Psoas muscle (tissue), 8 donors: Measurements from ENCODE around the gene SCD. TPM values are rescaled to one million over a fixed set of nuclear protein-coding genes. Genes with fewer than 3 reads are reported as not detected.
A peak's percentile ranks its signal among the peaks of the same experiment; 100 is the strongest.

Experiments used
- ATAC-seq, 4 donors: fragments of 200-7000 bp; cut with Tn5 transposase; one replicate each; pipeline ENCODE4 v1.9.1; 2020; ENCODE audit warnings: moderate library complexity in 3 of 4, mild to moderate bottlenecking in 2 of 4
- DNase-seq, 2 donors: peaks; one replicate each; pipeline ENCODE4 v3.0.0-alpha.2; 2020
- H3K27ac ChIP-seq: fragments of 200-600 bp; one replicate; pipeline ENCODE4 v1.8.0; 2022
- H3K27me3 ChIP-seq, 3 donors: fragments of 200-600 bp in 1 of 3; one replicate each; pipeline versions ENCODE4 v1.6.1 to v1.8.0; 2013 to 2022; ENCODE audit warnings: low read length in 2 of 3, mild to moderate bottlenecking in 2 of 3, moderate library complexity in 1 of 3; ENCODE audit not compliant: insufficient read depth in 3 of 3
- H3K36me3 ChIP-seq, 2 donors: fragments of 200-600 bp in 1 of 2; one replicate each; pipeline versions ENCODE4 v1.6.1 to v1.8.0; 2013 to 2022; ENCODE audit warnings: low read depth in 1 of 2, mild to moderate bottlenecking in 1 of 2, moderate library complexity in 1 of 2; ENCODE audit not compliant: insufficient read depth in 1 of 2
- H3K4me1 ChIP-seq: fragments of 200-600 bp; one replicate; pipeline ENCODE4 v1.8.0; 2022
- H3K4me3 ChIP-seq: fragments of 200-600 bp; one replicate; pipeline ENCODE4 v1.8.0; 2022; ENCODE audit warnings: mild to moderate bottlenecking
- H3K9me3 ChIP-seq: fragments of 200-600 bp; one replicate; pipeline ENCODE4 v1.8.0; 2022
- CTCF ChIP-seq: fragments of 200-600 bp; IDR thresholded peaks from one replicate; pipeline ENCODE4 v1.8.0; 2022; ENCODE audit warnings: antibody characterized with exemption
- WGBS, 3 donors: extraction: QIAGEN DNeasy Blood & Tissue Kit; methylation state at CpG; one replicate each; pipeline versions ENCODE4 v1.1.6 to v1.1.7; 2013; 5-methylcytosine and 5-hydroxymethylcytosine counted together
- intact Hi-C, 2 donors: fragments of 100-400 bp; cut with DNase I; formaldehyde crosslinking; loops; one replicate each; pipeline versions ENCODE4 v1.11.0 to v1.14.2; 2022
- polyA plus RNA-seq, 3 donors: library from polyadenylated mRNA; stranded (reverse); fragments of 200-250 nt; gene quantifications; one replicate each; pipeline ENCODE4 v1.2.3, GENCODE V29; 2013
- total RNA-seq, 4 donors: library from RNA; stranded (reverse); fragmentation: NEBNext Ultra II Directional in 2 of 4; extraction: Animal tissue kit (Norgen Biotek cat#: 25700) in 2 of 4; gene quantifications; one replicate each; pipeline versions ENCODE4 v1.2.1 to v1.2.4, GENCODE V29; 2021 to 2023
- donor health status: healthy with polysubstance abuse.
- donor health status: DM: no; HTN: no; CAD: no; lungs with moderate emphysema.
- donor health status: Bipolar disorder and iron deficiency.
- donor health status: healthy.
- donor health status: DM: yes; HTN: yes; CAD: no.
- donor health status: DM: no; HTN: no; CAD: no.
- donor health status: DM: no; HTN: no; CAD: no.
- donor health status: DM: yes; HTN: yes; CAD: no.

SCD gene
- total and polyA plus RNA-seq, 7 donors = 1.1 to 18.4 (median 9.5) TPM

GRCh38 chr10:100328198-100328597 lies 18.8 kb upstream of the SCD start:
- peaks cover 11% of the 10 kb centered on the region for H3K4me1 ChIP-seq
- 55 to 62% (median 62%) methylated on average over 5 of the region's 5 CpGs for WGBS, 3 donors
- H3K36me3 ChIP-seq = no peaks in the 10 kb centered on the region
- H3K9me3 ChIP-seq = no peaks in the 10 kb centered on the region
- peaks cover 0 to 29% (median 5%) of the 10 kb centered on the region in 3 donors for H3K27me3 ChIP-seq
- intact Hi-C loops = no loop called here
- H3K27ac ChIP-seq = peak overlapping the region; percentile 60
- ATAC-seq = no peak
- TF ChIP-seq CTCF = no peak
- H3K4me3 ChIP-seq = no peak overlapping the region
- no peak for DNase-seq

- H3K36me3 ChIP-seq = no peaks in the 10 kb centered on the region
- no peak within 1 kb of the TSS for H3K27ac ChIP-seq
- peaks cover 0 to 32% (median 2%) of the 10 kb centered on the region in 3 donors for H3K27me3 ChIP-seq
- H3K4me1 ChIP-seq = peaks cover 11% of the 10 kb centered on the region
- no peak for TF ChIP-seq CTCF
- H3K4me3 ChIP-seq = no peak within 1 kb of the TSS
- DNase-seq (no peak), ATAC-seq (no peak)
- no peaks in the 10 kb centered on the region for H3K9me3 ChIP-seq
- intact Hi-C loops = loop anchor here in 1 of 2 donors (10.0 kb wide), 1 partner anchor 545 kb away; no protein-coding TSS in a partner anchor
- 26 to 35% (median 33%) methylated on average over 4 to 5 of the region's 5 CpGs for WGBS, 3 donors
Observed at GRCh38 chr10:100330079-100330478, 17.0 kb upstream of the SCD start, which contains the start of gene PKD2L1. TSS of gene PKD2L1 (minus strand) at chr10:100330228. CDS start at chr10:100330103, 125 bp downstream.

DNA sequence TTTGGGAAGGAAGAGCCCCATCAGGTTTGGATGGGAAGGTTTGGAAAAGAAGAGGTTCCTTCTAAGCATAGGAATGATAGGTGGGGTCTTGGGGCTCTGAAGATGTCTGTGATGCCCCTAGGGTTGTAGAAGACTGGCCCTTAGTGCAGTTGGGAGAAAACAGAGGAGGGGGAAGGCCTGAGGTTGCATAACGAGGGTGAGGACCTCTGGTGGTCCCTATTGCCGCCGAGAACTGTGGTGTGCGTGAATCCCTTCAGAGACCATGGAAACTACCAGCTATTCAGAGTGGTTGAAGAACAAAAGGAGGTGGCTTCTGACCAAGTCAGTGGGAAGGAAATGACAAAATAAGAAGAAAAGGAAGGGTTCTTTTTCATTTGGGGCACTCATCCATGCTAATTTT lies 13.9 kb upstream of the SCD start:
- no peak for TF ChIP-seq CTCF
- Histone ChIP-seq H3K4me1 (no peaks in the 10 kb centered on the region), H3K4me3 (no peak overlapping the region), H3K9me3 (no peaks in the 10 kb centered on the region), H3K27me3 (peaks cover 0 to 26% (median 2%) of the 10 kb centered on the region in 3 donors), H3K27ac (no peak overlapping the region), H3K36me3 (no peaks in the 10 kb centered on the region)
- ATAC-seq = no peak
- DNase-seq = no peak
- WGBS, 3 donors = 48 to 60% (median 59%) methylated on average over 4 of the region's 4 CpGs
- intact Hi-C loops = loop anchor here in 1 of 2 donors (10.0 kb wide), 1 partner anchor 542 kb away; no protein-coding TSS in a partner anchor

DNA sequence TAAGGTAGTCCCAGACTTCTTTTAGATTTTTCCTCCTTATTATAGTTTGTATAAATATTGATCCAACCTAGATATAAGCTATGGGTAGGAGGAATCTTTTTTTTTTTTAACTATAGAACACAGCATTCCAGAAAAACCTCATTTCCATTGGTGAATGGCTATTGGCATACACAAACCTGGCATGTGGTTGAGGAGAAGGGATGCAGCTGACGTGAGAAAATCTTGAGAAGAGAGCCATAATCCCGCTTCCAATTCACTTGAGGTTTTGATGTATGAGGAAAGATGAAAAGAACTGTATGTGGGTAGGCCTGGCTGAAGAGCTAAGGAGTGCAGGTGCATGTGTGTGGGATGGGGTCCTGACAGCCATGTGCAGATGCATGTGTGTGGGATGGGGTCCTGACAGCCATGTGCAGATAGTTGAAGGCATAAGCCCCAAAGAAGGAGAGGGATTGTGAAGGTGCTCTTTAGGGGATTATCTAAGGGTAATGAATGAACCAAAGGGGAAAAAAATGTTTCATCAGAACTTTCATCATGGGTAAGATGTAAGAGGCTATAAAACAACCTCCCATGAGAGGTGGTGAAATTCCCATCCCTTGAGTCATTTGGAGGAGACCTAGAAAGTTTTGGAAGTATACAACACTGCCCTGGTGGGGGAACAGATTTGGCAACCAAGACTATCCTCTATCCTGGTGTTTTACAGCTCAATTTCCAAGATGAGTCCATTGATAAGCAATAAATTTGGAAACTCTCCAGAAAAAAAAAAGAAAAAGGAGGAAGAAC lies 13.2 kb upstream of the SCD start:
- DNase-seq = no peak
- 68 to 80% (median 70%) methylated on average over 2 of the region's 2 CpGs for WGBS, 3 donors
- TF ChIP-seq CTCF = no peak
- no peak for ATAC-seq
- no peak overlapping the region for H3K4me3 ChIP-seq
- H3K27ac ChIP-seq = no peak overlapping the region
- H3K9me3 ChIP-seq = no peaks in the 10 kb centered on the region
- no peaks in the 10 kb centered on the region for H3K36me3 ChIP-seq
- H3K27me3 ChIP-seq = peaks cover 0 to 26% (median 2%) of the 10 kb centered on the region in 3 donors
- intact Hi-C loops = loop anchor here in 1 of 2 donors (10.0 kb wide), 1 partner anchor 541 kb away; no protein-coding TSS in a partner anchor
- no peaks in the 10 kb centered on the region for H3K4me1 ChIP-seq
